ENCODE data around the gene GRID1.

GRID1 gene

DNA sequence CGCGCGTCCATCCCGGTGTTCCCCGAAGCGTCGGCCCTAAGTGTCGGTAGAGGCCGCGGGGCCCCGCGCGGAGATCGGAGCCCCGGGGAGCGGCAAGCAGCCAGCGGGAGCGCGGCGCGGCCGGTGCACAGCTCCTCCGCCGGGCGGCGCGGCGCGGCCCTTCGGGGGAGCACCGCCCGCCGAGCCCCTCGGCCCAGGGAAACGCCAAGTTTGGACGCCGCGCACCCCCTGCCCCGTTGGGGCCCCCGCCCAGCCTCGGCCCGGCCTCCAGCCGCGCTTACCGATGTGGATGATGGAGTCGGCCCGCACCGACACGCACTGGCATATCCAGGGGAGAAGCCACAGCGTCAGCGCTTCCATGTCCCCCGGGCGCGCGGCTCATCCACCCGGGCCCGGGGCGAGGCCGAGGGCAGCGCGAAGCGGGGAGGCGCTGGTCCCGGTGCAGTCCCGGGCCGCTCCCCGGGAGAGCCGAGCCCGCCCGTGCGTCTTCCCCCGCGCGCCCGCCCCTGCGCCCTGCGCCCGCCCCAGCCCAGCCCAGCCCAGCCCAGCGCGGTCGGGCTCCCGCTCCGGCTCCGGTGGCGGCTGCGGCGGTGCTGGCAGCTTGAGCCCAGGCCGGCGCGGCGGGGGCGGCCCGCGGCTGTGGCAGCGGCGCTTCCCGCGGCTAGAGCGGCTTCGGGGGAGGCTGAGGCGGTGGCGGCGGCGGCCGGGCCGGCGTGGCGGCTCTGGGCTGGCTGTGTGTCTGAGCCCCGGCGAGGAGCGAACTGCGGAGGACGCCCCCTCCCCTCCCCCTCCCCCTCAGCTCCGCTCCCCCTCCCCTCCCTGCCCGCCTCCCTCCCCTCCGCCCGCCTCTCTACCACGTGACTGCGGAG lies at the start of gene GRID1:
Gene GRID1 (minus strand): TSS at position 763 of the 869 bp plus-strand sequence.
- in situ Hi-C loops (cut with HindIII; ENCODE audit: low pct_unique_long_range_greater_than_20kb, low sequenced_read_pairs) = no loop called here
- DNase-seq (ENCODE audit: low read depth in 1 of 2, low spot score in 1 of 2) = peak; percentile 32 to 80
- TF ChIP-seq JUND (IDR thresholded peaks at IDR 0.05; ENCODE audit: low read depth) = no peak

DNA sequence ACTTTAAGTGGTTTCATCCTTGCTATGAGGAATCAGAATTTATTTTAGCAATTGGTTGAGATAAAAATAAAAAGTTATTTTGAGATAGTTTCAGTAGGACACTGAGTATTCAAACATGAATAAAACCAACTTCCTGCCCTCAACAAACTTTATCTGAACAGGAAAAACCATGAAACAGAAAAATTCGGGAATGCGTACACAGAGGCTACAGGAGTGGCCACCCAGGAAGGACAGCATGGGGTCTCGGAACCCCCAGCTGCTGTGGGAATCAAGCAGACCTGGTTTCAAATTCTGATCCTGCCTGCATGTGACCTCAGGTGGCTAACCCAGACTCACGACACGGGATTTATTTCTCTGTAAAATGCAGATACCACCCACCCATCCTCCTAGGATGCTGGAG lies 49.0 kb upstream of the GRID1 start:
- TF ChIP-seq JUND (IDR thresholded peaks at IDR 0.05; ENCODE audit: low read depth) = no peak
- in situ Hi-C loops (cut with HindIII; ENCODE audit: low pct_unique_long_range_greater_than_20kb, low sequenced_read_pairs) = no loop called here
- no peak for DNase-seq (ENCODE audit: low read depth in 1 of 2, low spot score in 1 of 2)

DNA sequence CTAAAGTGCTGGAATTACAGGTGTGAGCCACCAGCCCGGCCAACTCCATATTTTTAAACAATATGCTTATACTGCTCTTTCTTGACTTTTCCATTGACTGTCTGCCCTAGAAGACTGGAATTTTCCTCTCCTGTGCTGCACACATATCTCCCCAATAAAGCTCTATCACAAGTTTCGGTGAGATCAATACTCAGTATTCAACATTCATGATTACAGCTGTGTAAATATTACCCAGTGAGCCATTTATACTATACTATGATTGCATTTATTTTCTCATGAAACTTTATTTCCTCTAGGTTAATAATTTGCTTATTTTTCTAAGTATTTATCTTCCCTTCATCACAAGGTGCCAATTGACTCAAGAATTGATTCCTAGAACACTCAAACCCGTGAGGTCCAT lies 48.5 kb upstream of the GRID1 start:
- no peak for TF ChIP-seq JUND (IDR thresholded peaks at IDR 0.05; ENCODE audit: low read depth)
- in situ Hi-C loops (cut with HindIII; ENCODE audit: low pct_unique_long_range_greater_than_20kb, low sequenced_read_pairs) = no loop called here
- DNase-seq (ENCODE audit: low read depth in 1 of 2, low spot score in 1 of 2) = no peak

DNA sequence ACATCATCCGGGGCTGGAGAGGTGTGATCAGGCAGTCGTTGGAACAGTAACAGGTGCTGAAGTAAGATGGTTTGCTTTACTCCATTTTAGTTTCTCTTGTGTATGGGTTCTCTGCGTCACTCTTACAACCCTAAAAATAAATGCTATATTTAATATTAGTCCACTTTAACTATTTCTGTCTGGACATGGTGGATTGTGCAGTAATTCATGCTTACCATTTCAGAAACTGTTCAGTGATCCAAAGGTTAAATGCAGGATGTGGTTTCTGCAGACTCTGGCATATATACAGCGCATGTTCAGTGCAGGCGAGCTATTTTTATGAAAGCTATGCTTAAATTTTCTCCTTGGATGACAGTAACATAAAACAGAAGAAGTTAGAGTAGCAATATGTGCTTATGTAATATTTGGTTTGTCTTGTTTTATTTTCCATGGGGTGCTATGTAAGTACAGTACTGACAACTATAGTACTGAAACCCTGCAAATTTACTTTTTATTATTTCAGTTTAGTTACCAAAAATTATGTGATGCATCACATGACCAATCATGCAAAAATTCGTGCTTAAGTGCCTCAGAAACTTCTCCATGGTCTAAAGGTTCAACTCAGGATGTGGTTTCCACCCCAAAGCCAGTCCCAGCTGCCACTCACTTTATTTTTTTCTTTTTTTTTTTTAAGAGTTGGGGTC lies 46.6 kb upstream of the GRID1 start:
- TF ChIP-seq JUND (IDR thresholded peaks at IDR 0.05; ENCODE audit: low read depth) = no peak
- in situ Hi-C loops (cut with HindIII; ENCODE audit: low pct_unique_long_range_greater_than_20kb, low sequenced_read_pairs) = no loop called here
- no peak for DNase-seq (ENCODE audit: low read depth in 1 of 2, low spot score in 1 of 2)

DNA sequence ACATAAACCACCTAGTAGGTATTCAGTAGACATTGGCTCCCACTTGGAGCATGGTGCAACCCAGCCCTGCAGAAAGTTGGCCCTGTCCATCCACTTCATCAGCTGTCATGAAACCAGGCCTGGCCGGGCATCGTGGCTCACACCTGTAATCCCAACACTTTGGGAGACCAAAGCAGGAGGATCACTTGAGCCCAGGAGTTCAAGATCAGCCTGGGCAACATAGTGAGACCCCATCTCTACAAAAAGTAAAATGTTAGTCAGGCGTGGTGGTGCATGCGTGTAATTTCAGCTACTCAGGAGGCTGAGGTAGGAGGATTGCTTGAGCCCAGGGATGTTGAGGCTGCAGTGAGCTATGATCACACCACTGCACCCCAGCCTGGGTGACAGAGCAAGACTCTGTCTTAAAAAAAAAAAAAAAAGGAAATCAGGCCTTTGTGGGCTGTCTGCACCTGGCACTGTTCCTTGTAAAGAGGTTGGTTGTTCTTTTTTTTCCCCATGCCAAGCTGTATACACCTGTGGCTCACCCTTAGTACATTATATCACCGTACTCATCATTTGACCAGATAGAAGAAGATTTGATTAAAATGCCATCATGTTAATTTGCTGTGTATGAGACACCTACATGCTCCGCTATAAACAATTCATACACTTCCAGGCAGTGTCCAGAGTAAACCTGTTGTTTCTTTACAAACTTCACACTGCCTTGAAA lies 45.4 kb upstream of the GRID1 start:
- no peak for TF ChIP-seq JUND (IDR thresholded peaks at IDR 0.05; ENCODE audit: low read depth)
- in situ Hi-C loops (cut with HindIII; ENCODE audit: low pct_unique_long_range_greater_than_20kb, low sequenced_read_pairs) = no loop called here
- DNase-seq (ENCODE audit: low read depth in 1 of 2, low spot score in 1 of 2) = no peak

DNA sequence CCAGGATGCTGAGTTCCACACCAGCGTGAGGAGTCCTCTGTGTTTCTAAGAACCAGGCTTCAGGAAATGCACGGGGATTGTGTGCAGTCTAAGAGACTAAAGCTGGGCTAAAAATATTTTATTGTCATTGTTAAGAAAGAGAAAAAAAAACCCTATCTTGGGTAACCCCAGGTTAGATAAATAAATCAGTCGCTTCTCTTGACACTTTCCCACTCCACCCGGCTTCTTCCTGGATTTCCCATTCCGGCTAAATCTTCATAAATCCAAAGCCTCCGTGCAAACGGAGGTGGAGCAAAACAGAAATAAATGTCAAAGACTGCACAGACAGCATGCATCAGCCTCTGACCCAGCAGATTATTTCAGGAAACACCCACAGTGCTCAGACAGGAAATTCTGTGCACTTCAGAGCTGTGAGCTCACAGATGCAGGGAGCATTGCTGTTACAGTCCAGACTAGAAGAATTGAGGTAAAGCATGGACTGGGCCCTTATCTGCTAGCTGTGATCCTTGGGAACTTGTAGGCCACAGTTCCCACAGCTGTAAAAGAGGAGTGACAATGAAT lies 44.8 kb upstream of the GRID1 start:
- TF ChIP-seq JUND (IDR thresholded peaks at IDR 0.05; ENCODE audit: low read depth) = no peak
- DNase-seq (ENCODE audit: low read depth in 1 of 2, low spot score in 1 of 2) = no peak
- in situ Hi-C loops (cut with HindIII; ENCODE audit: low pct_unique_long_range_greater_than_20kb, low sequenced_read_pairs) = no loop called here

DNA sequence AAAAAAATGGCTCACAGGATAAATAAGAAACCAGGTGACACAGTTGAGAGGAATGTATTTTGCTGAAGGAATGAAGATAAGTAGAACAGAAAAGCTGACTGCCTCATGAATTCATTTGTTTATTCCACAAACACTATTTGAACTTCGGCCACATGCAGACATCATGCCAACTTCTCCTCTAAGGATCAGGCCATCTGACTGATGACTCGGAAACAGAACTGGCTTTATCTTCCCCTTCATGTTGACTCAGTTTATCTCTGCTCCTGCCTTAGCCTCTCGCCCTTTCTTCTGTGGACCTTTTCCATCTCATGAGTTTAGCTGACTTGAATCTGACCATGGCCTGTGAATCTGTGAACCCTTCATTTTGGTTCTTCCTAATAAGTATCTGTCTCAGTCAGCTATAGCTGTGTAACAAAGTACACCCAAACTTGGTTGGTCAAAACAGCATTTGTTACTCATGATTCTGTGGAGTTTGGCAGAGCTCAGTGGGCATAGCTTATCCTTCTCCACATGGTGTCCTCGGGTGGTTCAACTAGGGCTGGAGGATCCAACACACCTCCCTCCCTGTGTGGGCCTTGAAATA lies 44.0 kb upstream of the GRID1 start:
- DNase-seq (ENCODE audit: low read depth in 1 of 2, low spot score in 1 of 2) = no peak
- in situ Hi-C loops (cut with HindIII; ENCODE audit: low pct_unique_long_range_greater_than_20kb, low sequenced_read_pairs) = no loop called here
- TF ChIP-seq JUND (IDR thresholded peaks at IDR 0.05; ENCODE audit: low read depth) = no peak

DNA sequence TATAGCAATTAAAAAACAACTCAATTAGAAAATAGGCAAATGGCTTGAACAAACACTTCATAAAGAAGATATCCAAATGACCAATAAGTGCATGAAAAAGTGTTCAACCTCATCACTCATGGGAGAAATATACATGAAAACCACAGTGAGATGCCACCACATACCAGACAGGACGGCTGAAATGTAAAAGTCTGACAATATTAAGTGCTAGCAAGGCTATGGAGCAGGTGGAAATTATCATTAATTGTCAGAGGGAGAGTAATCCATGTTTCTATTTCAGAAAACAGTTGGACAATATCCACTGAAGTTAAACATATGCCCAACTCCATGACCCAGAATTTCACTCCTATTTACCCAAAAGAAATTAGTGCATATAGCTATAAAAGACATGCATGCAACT lies 42.6 kb upstream of the GRID1 start:
- in situ Hi-C loops (cut with HindIII; ENCODE audit: low pct_unique_long_range_greater_than_20kb, low sequenced_read_pairs) = no loop called here
- no peak for TF ChIP-seq JUND (IDR thresholded peaks at IDR 0.05; ENCODE audit: low read depth)
- no peak for DNase-seq (ENCODE audit: low read depth in 1 of 2, low spot score in 1 of 2)

DNA sequence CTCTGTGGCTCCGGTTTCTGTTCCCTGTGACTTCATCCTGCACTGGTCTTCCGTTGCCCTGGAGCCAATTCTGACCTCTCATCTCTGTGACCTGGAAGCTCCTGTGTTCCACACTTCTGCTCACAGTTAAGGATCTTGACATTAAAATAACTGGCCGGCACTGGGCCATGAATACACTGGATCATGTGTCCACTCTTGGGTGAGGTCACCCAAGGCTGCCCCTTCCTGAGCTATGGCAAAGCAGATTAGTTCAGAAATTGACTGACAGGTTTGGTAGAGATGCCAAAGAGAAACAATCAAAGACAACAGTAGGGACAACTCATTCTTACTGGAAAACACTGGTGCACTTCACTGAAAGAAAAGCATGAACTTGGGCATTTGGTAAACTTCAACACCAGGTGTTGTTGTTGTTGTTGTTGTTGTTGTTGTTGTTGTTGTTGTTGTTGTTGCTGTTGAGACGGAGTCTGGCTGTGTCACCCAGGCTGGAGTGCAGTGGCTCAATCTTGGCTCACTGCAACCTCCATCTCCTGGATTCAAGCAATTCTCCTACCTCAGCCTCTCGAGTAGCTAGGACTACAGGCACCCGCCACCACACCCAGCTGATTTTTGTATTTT lies 36.7 kb upstream of the GRID1 start:
- peak in 1 of 2 experiments; percentile 46 for DNase-seq (ENCODE audit: low read depth in 1 of 2, low spot score in 1 of 2)
- in situ Hi-C loops (cut with HindIII; ENCODE audit: low pct_unique_long_range_greater_than_20kb, low sequenced_read_pairs) = no loop called here

DNA sequence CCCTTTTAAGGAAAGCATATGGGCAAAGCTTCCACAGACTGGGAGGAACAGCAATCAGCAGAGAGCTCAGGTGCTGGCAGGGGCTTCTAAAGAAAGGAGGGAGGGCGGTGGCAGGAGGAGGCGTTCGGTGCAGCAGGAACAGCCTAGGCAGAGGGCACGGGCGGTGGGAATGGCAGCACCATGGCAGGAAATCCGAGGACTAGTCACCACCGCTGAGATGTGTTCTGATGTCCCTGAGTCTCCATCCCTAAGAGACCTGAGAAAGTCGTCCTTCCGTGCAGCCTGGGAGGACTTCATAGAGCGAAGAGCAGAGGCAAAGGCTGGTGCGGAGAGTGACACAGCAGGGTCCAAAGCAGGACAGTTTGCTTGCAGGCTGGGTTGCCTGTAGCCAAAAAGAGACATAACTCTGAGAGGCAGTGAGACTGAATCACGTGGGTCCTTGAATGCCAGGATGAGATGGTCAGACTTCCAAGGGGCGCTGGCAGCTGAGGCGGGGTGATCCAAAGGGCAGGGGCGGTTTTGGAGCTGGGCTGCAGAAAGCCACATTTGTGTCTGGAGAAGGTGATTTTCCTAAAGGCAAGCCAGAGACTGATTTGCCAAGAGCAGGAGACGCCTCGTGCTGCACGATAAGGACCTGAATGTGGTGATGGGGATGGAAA lies 35.8 kb upstream of the GRID1 start:
- in situ Hi-C loops (cut with HindIII; ENCODE audit: low pct_unique_long_range_greater_than_20kb, low sequenced_read_pairs) = no loop called here
- no peak for TF ChIP-seq JUND (IDR thresholded peaks at IDR 0.05; ENCODE audit: low read depth)
- DNase-seq (ENCODE audit: low read depth in 1 of 2, low spot score in 1 of 2) = no peak

More for the DNA sequence above, 36.7 kb upstream of the GRID1 start:
- no peak for TF ChIP-seq JUND (IDR thresholded peaks at IDR 0.05; ENCODE audit: low read depth)

DNA sequence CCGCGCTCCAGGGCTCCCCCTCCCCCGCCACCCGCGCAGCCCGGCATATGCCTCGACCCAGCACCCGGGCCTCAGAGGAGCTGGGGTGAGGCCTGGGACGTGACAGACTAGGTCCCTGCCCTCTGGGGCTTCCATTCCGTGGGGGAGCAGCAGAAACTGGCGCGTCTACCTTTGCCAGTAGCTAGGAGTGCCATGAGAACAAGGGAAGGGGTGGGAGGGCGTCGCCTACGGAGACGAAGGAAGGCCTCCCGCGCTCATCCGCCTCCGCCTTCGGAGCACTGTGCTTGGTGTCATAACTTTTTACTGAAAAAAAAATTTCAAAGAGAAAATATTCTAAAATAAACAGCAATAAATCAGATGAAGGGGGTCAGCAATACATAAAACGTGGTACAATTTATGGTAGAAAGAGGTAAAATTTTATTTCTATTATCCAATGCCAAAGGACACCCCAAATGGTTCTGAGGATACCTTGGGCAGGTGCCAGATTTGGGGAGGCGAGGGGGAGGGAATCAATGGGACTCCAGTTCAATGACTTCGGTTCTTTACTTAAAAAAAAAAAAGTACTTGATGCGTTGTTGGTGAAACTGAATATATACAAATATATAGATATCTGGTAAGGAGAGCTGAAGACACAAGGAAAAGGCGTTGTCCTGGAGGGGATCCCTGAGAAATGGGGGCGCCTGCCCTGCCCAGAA lies 35.1 kb upstream of the GRID1 start:
- no peak for DNase-seq (ENCODE audit: low read depth in 1 of 2, low spot score in 1 of 2)
- no peak for TF ChIP-seq JUND (IDR thresholded peaks at IDR 0.05; ENCODE audit: low read depth)
- in situ Hi-C loops (cut with HindIII; ENCODE audit: low pct_unique_long_range_greater_than_20kb, low sequenced_read_pairs) = no loop called here
